Naive thymus-derived CD8-positive, alpha-beta T cell (primary cell): ENCODE results near the gene TMEM94. TPM values are rescaled to one million over a fixed set of nuclear protein-coding genes. Genes with fewer than 3 reads are reported as not detected.

Experiments
- ATAC-seq, 2 donors: fragments of 150-1000 bp; cut with Tn5 transposase in 1 of 2; sonication (Bioruptor Pico), chemical (Tn5 transposase) in 1 of 2; 1 replicate in 1 of 2; 2 replicates in 1 of 2; pipeline ENCODE4 v1.10.0; 2021; ENCODE audit warnings: mild to moderate bottlenecking in 2 of 2, moderate library complexity in 2 of 2
- POLR2A ChIA-PET: fragments of 350-600 bp; sonication (Branson Sonifier 250); formaldehyde crosslinking; loops from one replicate; lab custom pipeline; 2021; ENCODE audit warnings: antibody characterized with exemption; lab: Charles Lee
- DNase-seq, 10 donors: peaks; one replicate each; pipeline versions ENCODE4 v3.0.0 to v3.0.0-alpha.2; 2020 to 2022
- H3K27ac Mint-ChIP-seq, 10 donors: one replicate each; pipeline ENCODE4 v1.8.0; 2020 to 2022; ENCODE audit warnings: mild to moderate bottlenecking in 10 of 10, mixed read lengths in 10 of 10, moderate library complexity in 4 of 10, inconsistent platforms in 1 of 10
- H3K27me3 Mint-ChIP-seq, 5 donors: one replicate each; pipeline ENCODE4 v1.8.0; 2021 to 2022; ENCODE audit warnings: mixed read lengths in 5 of 5
- H3K36me3 Mint-ChIP-seq, 3 donors: one replicate each; pipeline ENCODE4 v1.8.0; 2020 to 2022; ENCODE audit warnings: mixed read lengths in 3 of 3, mild to moderate bottlenecking in 2 of 3, inconsistent platforms in 1 of 3
- H3K4me1 Mint-ChIP-seq, 4 donors: one replicate each; pipeline ENCODE4 v1.8.0; 2021 to 2022; ENCODE audit warnings: mixed read lengths in 4 of 4
- H3K4me3 Mint-ChIP-seq, 10 donors: one replicate each; pipeline ENCODE4 v1.8.0; 2020 to 2022; ENCODE audit warnings: mild to moderate bottlenecking in 10 of 10, mixed read lengths in 10 of 10, moderate library complexity in 6 of 10, inconsistent platforms in 1 of 10
- H3K9me3 Mint-ChIP-seq, 9 donors: one replicate each; pipeline ENCODE4 v1.8.0; 2020 to 2022; ENCODE audit warnings: mixed read lengths in 9 of 9, mild to moderate bottlenecking in 3 of 9, inconsistent platforms in 1 of 9, moderate library complexity in 1 of 9
- polyA plus RNA-seq, 3 donors: library from polyadenylated mRNA; unstranded; fragments of 300-500 nt; fragmentation: Illumina TruSeq; gene quantifications; one replicate each; pipeline ENCODE4 v1.2.3, GENCODE V29; 2021
- total RNA-seq, 8 experiments: library from RNA in 2 of 8; stranded (reverse) in 2 of 8; gene quantifications; one replicate each; pipeline ENCODE4 v1.2.3 and lab custom pipeline; 2021 to 2026

TMEM94 gene
- total and polyA plus RNA-seq, 5 experiments from 2014 or later = 8.4 to 108 (median 23.5) TPM

GRCh38 chr17:75526555-75527270 is 70.3 kb downstream of the TMEM94 start:
- POLR2A ChIA-PET = interaction anchor here (0.6 to 1.2 kb wide), 7 partner anchors 10 to 1649 kb away, joined by 3 to 5 read pairs (median 4); partner anchors contain the start of gene TSEN54
- peak in 1 of 10 donors; percentile 14 for DNase-seq
- H3K4me1 Mint-ChIP-seq = peaks cover 3 to 21% (median 12%) of the 10 kb centered on the region in 4 donors
- H3K27me3 Mint-ChIP-seq = no peaks in the 10 kb centered on the region
- H3K27ac Mint-ChIP-seq = peak overlapping the region in 6 of 10 donors; percentile 31 to 80 (median 51)
- H3K4me3 Mint-ChIP-seq = peak overlapping the region; percentile 71 to 88 (median 80)
- no peaks in the 10 kb centered on the region for H3K9me3 Mint-ChIP-seq
- no peak for ATAC-seq
- H3K36me3 Mint-ChIP-seq = peaks cover 0 to 17% (median 3%) of the 10 kb centered on the region in 3 donors

- Mint-ChIP-seq H3K36me3 (peaks cover 0 to 13% (median 2%) of the 10 kb centered on the region in 3 donors), H3K9me3 (no peaks in the 10 kb centered on the region), H3K27ac (no peak overlapping the region), H3K4me1 (peaks cover 10 to 42% (median 27%) of the 10 kb centered on the region in 4 donors), H3K27me3 (no peaks in the 10 kb centered on the region), H3K4me3 (no peak overlapping the region)
- no peak for ATAC-seq
- no peak for DNase-seq
- POLR2A ChIA-PET = no interaction called here
These were observed 74.6 kb downstream of the TMEM94 start for GRCh38 chr17:75530837-75531720.

- H3K27ac Mint-ChIP-seq = no peak overlapping the region
- DNase-seq (no peak), ATAC-seq (no peak)
- peaks cover 7 to 36% (median 21%) of the 10 kb centered on the region in 4 donors for H3K4me1 Mint-ChIP-seq
- POLR2A ChIA-PET = no interaction called here
- no peaks in the 10 kb centered on the region for H3K27me3 Mint-ChIP-seq
- H3K36me3 Mint-ChIP-seq = peaks cover 0 to 13% (median 2%) of the 10 kb centered on the region in 3 donors
- no peak overlapping the region for H3K4me3 Mint-ChIP-seq
- no peaks in the 10 kb centered on the region for H3K9me3 Mint-ChIP-seq
These were observed 75.3 kb downstream of the TMEM94 start for GRCh38 chr17:75531721-75532072.

GRCh38 chr17:75535119-75535537 is 78.7 kb downstream of the TMEM94 start:
- Mint-ChIP-seq H3K27me3 (no peaks in the 10 kb centered on the region), H3K9me3 (no peaks in the 10 kb centered on the region), H3K4me1 (peaks cover 7 to 28% (median 18%) of the 10 kb centered on the region in 4 donors), H3K27ac (peak overlapping the region; percentile 49 to 95 (median 91)), H3K4me3 (peak overlapping the region; percentile 34 to 81 (median 75)), H3K36me3 (peaks cover 0 to 12% (median 2%) of the 10 kb centered on the region in 3 donors)
- ATAC-seq (peak; percentile 94 to 95), DNase-seq (peak in 8 of 10 donors; percentile 15 to 70 (median 48))
- POLR2A ChIA-PET = interaction anchor here (1.2 to 2.4 kb wide), 4 partner anchors 10 to 53 kb away, joined by 4 to 18 read pairs (median 6); partner anchors contain the start of genes LLGL2 and TSEN54

GRCh38 chr17:75535871-75536270 is 79.4 kb downstream of the TMEM94 start:
- no peak for DNase-seq
- POLR2A ChIA-PET = interaction anchor here (0.7 to 2.4 kb wide), 4 partner anchors 19 to 53 kb away, joined by 3 to 18 read pairs (median 6); partner anchors contain the start of gene TSEN54
- no peak for ATAC-seq
- Mint-ChIP-seq H3K36me3 (peaks cover 0 to 12% (median 2%) of the 10 kb centered on the region in 3 donors), H3K27me3 (no peaks in the 10 kb centered on the region), H3K27ac (peak overlapping the region in 8 of 10 donors; percentile 29 to 95 (median 86)), H3K4me1 (peaks cover 9 to 30% (median 18%) of the 10 kb centered on the region in 4 donors), H3K4me3 (peak overlapping the region in 4 of 10 donors; percentile 45 to 66 (median 48)), H3K9me3 (no peaks in the 10 kb centered on the region)

- H3K9me3 Mint-ChIP-seq = no peaks in the 10 kb centered on the region
- peak overlapping the region in 2 of 10 donors; percentile 14 to 39 for H3K4me3 Mint-ChIP-seq
- DNase-seq = no peak
- H3K27me3 Mint-ChIP-seq = no peaks in the 10 kb centered on the region
- H3K4me1 Mint-ChIP-seq = peaks cover 9 to 30% (median 18%) of the 10 kb centered on the region in 4 donors
- POLR2A ChIA-PET = no interaction called here
- peaks cover 0 to 12% (median 2%) of the 10 kb centered on the region in 3 donors for H3K36me3 Mint-ChIP-seq
- no peak for ATAC-seq
- peak overlapping the region in 4 of 10 donors; percentile 3 to 85 (median 24) for H3K27ac Mint-ChIP-seq
These were observed 79.9 kb downstream of the TMEM94 start for GRCh38 chr17:75536366-75536765.

GRCh38 chr17:75539967-75540729 is 83.7 kb downstream of the TMEM94 start:
- H3K27ac Mint-ChIP-seq = peak overlapping the region in 2 of 10 donors; percentile 71 to 75
- ATAC-seq = no peak
- POLR2A ChIA-PET = interaction anchor here (0.7 kb wide), 1 partner anchor 173 kb away, joined by 5 read pairs; no protein-coding TSS in a partner anchor
- H3K4me1 Mint-ChIP-seq = peaks cover 9 to 12% (median 9%) of the 10 kb centered on the region in 4 donors
- H3K4me3 Mint-ChIP-seq = no peak overlapping the region
- DNase-seq = no peak
- H3K36me3 Mint-ChIP-seq = peaks cover 0 to under 1% (median 0%) of the 10 kb centered on the region in 3 donors
- H3K27me3 Mint-ChIP-seq = no peaks in the 10 kb centered on the region
- H3K9me3 Mint-ChIP-seq = no peaks in the 10 kb centered on the region

GRCh38 chr17:75540923-75541503 is 84.6 kb downstream of the TMEM94 start:
- Mint-ChIP-seq H3K4me1 (peaks cover under 1 to 6% (median 2%) of the 10 kb centered on the region in 4 donors), H3K27me3 (no peaks in the 10 kb centered on the region), H3K9me3 (no peaks in the 10 kb centered on the region), H3K4me3 (no peak overlapping the region), H3K27ac (peak overlapping the region in 2 of 10 donors; percentile 71 to 75), H3K36me3 (peaks cover 0 to 2% (median 0%) of the 10 kb centered on the region in 3 donors)
- ATAC-seq = no peak
- no peak for DNase-seq
- POLR2A ChIA-PET = no interaction called here

- no peak overlapping the region for H3K27ac Mint-ChIP-seq
- peaks cover 0 to 2% (median 0%) of the 10 kb centered on the region in 3 donors for H3K36me3 Mint-ChIP-seq
- POLR2A ChIA-PET = interaction anchor here (0.9 kb wide), 1 partner anchor 46 kb away, joined by 3 read pairs; no protein-coding TSS in a partner anchor
These were observed 85.8 kb downstream of the TMEM94 start for GRCh38 chr17:75542229-75542628.

GRCh38 chr17:75542728-75543336 is 86.4 kb downstream of the TMEM94 start:
- no peaks in the 10 kb centered on the region for H3K27me3 Mint-ChIP-seq
- H3K9me3 Mint-ChIP-seq = no peaks in the 10 kb centered on the region
- no peak overlapping the region for H3K4me3 Mint-ChIP-seq
- DNase-seq (no peak), ATAC-seq (no peak)
- peaks cover 0 to 6% (median 1%) of the 10 kb centered on the region in 4 donors for H3K4me1 Mint-ChIP-seq
- H3K27ac Mint-ChIP-seq = no peak overlapping the region
- POLR2A ChIA-PET = interaction anchor here (0.9 kb wide), 1 partner anchor 45 kb away, joined by 3 read pairs; no protein-coding TSS in a partner anchor
- H3K36me3 Mint-ChIP-seq = peaks cover 0 to 5% (median 0%) of the 10 kb centered on the region in 3 donors

More at GRCh38 chr17:75542229-75542628, 85.8 kb downstream of the TMEM94 start:
- no peaks in the 10 kb centered on the region for H3K27me3 Mint-ChIP-seq
- ATAC-seq (no peak), DNase-seq (no peak)
- H3K4me3 Mint-ChIP-seq = no peak overlapping the region
- peaks cover 0 to 6% (median 1%) of the 10 kb centered on the region in 4 donors for H3K4me1 Mint-ChIP-seq
- no peaks in the 10 kb centered on the region for H3K9me3 Mint-ChIP-seq

GRCh38 chr17:75544250-75544649 is 87.8 kb downstream of the TMEM94 start:
- H3K27me3 Mint-ChIP-seq = no peaks in the 10 kb centered on the region
- peaks cover 0 to 5% (median 0%) of the 10 kb centered on the region in 3 donors for H3K36me3 Mint-ChIP-seq
- POLR2A ChIA-PET = no interaction called here
- peak overlapping the region in 1 of 10 donors; percentile 46 for H3K27ac Mint-ChIP-seq
- H3K9me3 Mint-ChIP-seq = no peaks in the 10 kb centered on the region
- H3K4me3 Mint-ChIP-seq = no peak overlapping the region
- no peak for ATAC-seq
- H3K4me1 Mint-ChIP-seq = peaks cover 0 to 6% (median 3%) of the 10 kb centered on the region in 4 donors
- no peak for DNase-seq
